Fibroblast of the conjunctiva (primary cell): ENCODE data around the gene CST5.
"Not testable (repeated sequence)": the region's sequence is repeated elsewhere in the genome, so short reads cannot be mapped to it uniquely, and the experiment has no call there.

Experiments used
- DNase-seq: peaks from one replicate; pipeline ENCODE4 v3.0.0-alpha.2; 2010; ENCODE audit warnings: low read depth

CST5 gene

GRCh38 chr20:23889775-23890187, 10.2 kb upstream of the CST5 start:
- DNase-seq: peak; percentile 4

DNA sequence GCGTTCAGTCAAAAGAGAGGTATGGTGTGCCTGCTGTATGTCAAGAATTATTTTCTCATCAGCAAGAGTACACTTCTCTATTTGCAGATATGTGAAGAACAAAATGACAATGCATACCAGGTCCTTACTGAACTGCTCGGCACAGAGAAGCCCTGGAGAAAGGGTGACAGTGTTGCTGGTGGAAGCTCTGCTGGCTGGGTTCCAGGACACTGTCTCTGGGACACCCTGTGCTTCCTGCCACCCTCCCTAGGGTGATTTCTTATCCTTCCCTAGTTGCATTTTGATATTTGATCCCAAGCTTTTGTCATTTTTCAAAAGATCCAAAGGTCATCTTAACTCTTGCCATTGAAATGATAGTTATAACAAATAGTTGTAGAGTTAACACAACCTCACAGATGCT, 8.3 kb upstream of the CST5 start:
- no peak for DNase-seq

- no peak for DNase-seq
These were observed 5.2 kb upstream of the CST5 start for GRCh38 chr20:23884771-23885162.

DNA sequence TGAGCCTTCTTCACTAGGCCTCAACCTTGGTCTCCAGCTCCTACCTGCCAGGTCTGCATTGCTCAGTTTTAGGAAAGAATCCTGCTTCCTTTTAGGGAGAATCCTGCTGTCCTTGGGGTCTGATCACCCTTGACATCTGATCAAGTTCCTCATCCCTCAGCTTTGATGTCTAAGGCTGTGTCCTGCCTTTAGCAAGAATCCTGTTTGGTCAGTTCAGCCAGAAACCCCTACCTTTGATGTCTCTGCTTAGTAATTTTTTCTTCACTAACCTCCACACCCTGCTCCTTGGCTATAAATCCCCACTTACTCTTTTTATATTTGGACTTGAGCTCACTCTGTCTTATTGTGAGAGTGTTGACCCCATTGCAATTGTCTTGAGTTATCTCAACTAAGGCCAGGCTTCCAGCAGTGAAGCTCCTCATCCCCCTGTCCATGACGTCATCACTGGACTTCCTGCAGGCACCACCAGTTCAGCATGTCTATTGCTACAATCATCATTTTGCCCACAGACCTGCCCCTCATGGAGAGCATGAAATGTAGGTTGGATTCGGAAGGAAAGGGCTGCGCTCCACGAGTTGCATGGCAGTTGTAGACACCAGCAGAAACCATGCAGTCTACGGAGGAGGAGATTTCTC, 4.7 kb upstream of the CST5 start:
- no peak for DNase-seq

GRCh38 chr20:23881371-23881770, 1.8 kb upstream of the CST5 start:
- no peak for DNase-seq

DNA sequence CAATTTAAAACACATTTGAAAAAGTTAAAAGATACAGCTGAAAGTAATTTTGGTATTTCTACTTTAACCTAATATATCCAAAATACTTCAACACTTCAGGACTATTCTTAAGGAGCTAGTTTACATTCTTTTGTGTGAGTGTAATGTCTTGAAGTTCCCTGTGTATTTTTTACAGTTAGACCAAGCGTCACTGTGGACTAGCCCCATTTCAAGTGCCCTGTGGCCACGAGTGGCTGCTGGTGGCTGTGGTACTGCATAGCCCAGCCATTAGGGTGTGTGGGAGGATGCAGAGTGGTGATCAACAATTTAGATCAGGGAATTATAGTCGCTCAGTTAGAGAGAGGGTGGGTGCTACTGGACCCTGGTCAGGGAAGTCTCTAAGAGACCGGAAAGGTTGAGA, 869 bp upstream of the CST5 start:
- DNase-seq: no peak

DNA sequence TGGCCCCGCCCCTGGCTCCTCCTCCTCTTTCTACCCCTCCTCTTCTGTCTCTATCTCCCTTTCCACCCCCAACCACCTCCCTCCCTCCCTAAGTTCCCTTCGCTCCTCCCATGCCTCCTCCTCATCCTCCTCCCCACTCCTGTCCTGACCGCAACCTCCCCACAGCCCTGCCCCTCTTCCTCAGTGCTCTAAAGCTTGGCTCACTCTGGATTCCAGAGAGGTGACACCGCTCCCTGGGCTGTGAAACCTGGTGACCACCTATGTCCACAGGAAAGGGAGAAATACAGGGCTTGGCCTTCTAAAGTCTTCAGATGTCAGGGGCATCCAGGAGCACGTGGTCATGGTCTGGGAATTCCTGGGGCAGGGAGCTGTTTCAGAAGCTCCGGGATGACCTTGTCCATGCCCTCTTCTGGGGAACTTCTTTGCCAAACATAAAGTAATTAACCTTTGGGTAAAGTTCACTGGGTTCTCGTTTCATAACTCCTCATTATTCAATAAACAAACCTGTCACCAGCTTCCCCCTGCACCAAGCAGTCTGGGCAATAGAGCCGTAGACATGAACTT, 345 bp upstream of the CST5 start:
- DNase-seq: no peak

- no peak for DNase-seq
These were observed 761 bp downstream of the CST5 start for GRCh38 chr20:23878787-23879186.

DNA sequence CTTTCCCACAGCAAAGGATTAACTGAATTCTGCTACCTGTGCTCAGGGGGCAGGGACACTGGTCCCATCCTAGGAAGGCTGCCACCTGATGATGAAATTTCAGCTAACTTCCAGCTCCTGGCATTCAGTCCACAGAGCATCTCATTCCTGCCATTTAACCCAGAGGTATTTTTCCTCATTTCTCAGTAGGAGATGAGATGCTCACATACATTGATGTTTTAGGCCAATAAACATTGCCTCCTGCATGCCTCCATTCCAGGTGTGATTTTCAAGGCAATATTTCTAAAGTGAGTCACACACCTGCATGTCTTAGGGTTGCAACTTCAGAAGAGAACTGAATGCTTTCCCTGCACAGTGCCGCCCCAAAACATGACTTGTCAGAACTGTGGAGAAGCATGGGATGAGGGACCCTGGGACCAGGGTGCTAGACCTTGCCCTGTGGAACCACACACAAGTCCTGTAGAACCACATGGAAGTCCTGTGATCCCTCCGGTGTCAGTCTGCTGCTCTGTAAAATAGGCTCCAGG, 1.5 kb downstream of the CST5 start:
- not testable (repeated sequence) for DNase-seq

GRCh38 chr20:23877524-23877923, 2.0 kb downstream of the CST5 start:
- DNase-seq: no peak

DNA sequence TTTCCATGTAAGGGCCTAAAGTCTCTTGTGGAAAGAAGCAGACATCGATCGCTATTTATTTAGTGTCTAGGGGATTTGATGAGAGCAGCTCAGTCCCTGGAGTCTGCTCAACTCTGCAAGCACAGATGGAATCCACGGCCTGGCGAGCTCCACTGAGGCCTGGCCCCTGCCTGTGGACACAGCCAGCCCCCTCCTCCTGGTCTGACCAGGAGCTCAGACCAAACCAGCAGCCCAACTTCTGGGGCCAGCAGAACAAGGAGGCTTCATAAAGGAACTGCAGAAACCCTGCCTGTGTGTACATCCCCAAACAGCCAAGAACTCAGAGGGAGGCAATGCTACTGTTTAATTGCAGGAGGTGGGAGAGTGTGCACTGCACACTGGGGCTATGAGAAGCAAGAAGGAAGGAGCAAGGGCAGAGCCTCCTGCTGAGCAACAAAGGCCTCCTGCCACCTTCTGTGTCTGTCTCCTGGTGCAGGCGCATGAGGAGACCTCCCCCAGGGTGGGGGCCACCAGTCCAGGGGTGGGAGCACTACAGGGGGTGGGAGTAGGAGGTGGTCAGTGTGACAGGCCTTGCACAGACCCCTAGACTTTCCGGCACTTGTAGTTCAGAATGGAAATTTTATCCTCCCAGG, 3.8 kb downstream of the CST5 start:
- no peak for DNase-seq

DNA sequence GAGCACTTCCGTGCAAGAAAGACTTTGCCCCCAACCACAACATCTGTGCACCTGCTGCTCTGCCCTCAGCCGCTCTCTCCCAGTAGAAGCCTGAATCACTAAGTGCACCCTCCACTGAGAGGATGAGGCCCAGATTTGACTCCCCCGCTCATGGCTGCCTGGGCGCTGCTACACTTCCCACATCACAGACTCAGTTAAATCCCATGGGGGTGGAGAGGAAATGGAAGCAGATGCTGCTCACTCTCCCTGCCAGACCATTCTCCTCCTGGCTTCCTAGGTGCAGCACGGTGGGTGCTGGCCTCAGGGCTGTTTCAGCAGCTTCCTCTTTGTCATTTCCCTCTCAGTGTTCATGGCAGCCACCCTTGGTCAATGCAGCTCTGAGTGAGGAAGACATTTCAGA, 4.8 kb downstream of the CST5 start:
- DNase-seq: no peak

GRCh38 chr20:23873370-23874015, 6.1 kb downstream of the CST5 start:
- DNase-seq: no peak

- DNase-seq: no peak
These were observed 7.5 kb downstream of the CST5 start for GRCh38 chr20:23872065-23872464.

GRCh38 chr20:23870461-23870860, 9.1 kb downstream of the CST5 start:
- no peak for DNase-seq

DNA sequence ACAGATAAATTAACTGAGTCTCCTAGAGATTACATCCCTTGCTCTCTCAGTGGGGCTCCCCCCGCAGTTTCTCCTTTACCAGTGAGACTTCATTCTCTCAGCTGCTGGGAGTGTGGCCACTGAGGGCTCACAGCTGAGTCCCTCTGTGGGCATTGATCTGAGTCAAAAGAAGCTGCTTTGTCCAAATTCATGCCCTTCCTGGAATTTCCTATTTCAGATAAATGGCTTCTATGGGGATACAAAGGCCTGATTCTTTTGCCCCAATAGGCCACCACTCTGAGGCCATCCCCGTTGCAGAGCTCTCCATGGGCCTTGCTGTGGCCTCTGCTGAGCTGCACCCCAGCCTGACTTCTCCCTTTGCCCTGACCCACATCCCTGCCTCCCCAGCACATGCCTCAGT, 10.0 kb downstream of the CST5 start:
- DNase-seq: no peak

GRCh38 chr20:23868321-23868720, 11.2 kb downstream of the CST5 start:
- DNase-seq: no peak

- DNase-seq: no peak
These were observed 12.3 kb downstream of the CST5 start for GRCh38 chr20:23867152-23867776.

DNA sequence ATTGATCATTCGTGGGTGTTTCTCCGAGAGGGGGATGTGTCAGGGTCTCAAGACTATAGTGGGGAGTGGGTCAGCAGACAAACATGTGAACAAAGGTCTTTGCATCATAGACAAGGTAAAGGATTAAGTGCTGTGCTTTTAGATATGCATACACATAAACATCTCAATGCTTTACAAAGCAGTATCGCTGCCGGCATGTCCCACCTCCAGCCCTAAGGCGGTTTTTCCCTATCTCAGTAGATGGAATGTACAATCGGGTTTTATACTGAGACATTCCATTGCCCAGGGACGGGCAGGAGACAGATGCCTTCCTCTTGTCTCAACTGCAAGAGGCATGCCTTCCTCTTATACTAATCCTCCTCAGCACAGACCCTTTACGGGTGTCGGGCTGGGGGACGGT, 18.8 kb downstream of the CST5 start:
- not testable (repeated sequence) for DNase-seq

DNA sequence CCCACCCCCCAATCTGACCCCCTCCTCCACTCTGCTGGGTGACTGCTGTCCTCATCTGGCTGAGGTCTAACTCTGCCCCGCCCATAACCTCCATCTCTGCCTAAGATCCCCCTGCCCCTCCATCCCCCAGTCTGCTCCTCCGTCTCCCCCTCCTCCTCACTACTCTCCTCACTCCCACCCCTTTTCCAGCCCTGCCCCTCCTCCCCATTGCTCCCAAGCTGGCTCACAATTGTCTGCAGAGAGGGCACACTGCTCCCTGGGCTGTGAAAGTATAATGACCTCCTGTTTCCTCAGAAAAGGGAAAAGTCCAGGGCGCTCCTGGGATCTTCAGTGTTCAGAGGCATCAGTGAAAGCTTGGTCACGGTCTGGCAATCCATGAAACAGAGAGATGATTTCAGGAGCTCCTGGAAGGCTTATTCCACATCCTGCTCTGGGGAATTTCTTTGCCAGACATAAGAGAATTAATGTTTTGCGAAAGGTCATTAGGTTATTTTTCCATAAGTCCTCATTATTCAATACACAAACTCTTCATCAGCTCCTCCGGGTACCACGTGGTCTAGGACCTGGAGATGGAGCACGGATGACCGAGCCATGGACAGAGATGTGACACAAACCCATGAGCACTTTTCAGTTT, 21.5 kb downstream of the CST5 start:
- no peak for DNase-seq

DNA sequence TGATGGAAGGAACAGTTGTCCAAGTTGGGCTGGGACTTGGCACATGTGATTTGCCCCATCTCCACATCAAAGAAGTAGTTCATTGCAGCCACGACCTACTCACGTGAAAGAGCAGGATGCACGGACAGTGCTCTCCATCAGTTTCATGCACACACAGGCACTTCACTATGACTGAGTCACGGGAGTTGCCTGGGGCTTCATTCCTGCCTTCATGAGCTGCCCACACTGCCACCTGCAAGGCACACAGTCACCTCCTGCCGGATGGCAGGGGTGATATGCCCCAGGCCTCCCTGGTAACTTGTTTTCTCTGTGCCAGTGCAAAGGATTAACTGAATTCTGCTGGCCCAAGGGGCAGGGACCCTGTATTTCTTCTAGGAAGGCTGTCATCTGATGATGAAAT, 22.8 kb downstream of the CST5 start:
- no peak for DNase-seq

- no peak for DNase-seq
These were observed 23.3 kb downstream of the CST5 start for GRCh38 chr20:23856226-23856625.
